Right atrium auricular region (tissue), 2 donors: Measurements from ENCODE around the gene FEV. TPM values are rescaled to one million over a fixed set of nuclear protein-coding genes. Genes with fewer than 3 reads are reported as not detected.

Experiments used
- DNase-seq: peaks from one replicate; pipeline ENCODE4 v3.0.0-alpha.2; 2019; ENCODE audit warnings: low spot score
- H3K27ac ChIP-seq, 2 donors: fragments of 200-600 bp; sonication (generic); 1 replicate in 1 of 2; 2 replicates in 1 of 2; pipeline ENCODE4 v1.5.1; 2016 to 2019
- H3K27me3 ChIP-seq, 2 donors: fragments of 200-600 bp; sonication (generic); one replicate each; pipeline versions ENCODE4 v1.5.1 to v1.6.0; 2017 to 2019
- H3K36me3 ChIP-seq: fragments of 200-600 bp; sonication (generic); one replicate; pipeline ENCODE4 v1.5.1; 2016
- H3K4me1 ChIP-seq, 2 donors: fragments of 200-600 bp; sonication (generic); one replicate each; pipeline versions ENCODE4 v1.5.1 to v1.6.0; 2017 to 2019
- H3K4me3 ChIP-seq, 2 donors: fragments of 200-600 bp; sonication (generic); 1 replicate in 1 of 2; 2 replicates in 1 of 2; pipeline ENCODE4 v1.5.1; 2017 to 2019; ENCODE audit warnings: mild to moderate bottlenecking in 1 of 2, moderate library complexity in 1 of 2
- H3K9me3 ChIP-seq, 2 donors: fragments of 200-600 bp; sonication (generic); one replicate each; pipeline ENCODE4 v1.5.1; 2019
- CTCF ChIP-seq, 2 donors: fragments of 200-600 bp; sonication (generic); IDR thresholded peaks; one replicate each; pipeline ENCODE4 v1.5.1; 2019; ENCODE audit warnings: antibody characterized with exemption in 2 of 2
- total RNA-seq, 2 donors: library from RNA; depleted of rRNA; stranded (reverse); fragments of >200 nt; gene quantifications; one replicate each; pipeline ENCODE4 v1.1.0, GENCODE V29; 2016

Gene FEV
- total RNA-seq, 2 donors from 2014 or later, result not detected

DNA sequence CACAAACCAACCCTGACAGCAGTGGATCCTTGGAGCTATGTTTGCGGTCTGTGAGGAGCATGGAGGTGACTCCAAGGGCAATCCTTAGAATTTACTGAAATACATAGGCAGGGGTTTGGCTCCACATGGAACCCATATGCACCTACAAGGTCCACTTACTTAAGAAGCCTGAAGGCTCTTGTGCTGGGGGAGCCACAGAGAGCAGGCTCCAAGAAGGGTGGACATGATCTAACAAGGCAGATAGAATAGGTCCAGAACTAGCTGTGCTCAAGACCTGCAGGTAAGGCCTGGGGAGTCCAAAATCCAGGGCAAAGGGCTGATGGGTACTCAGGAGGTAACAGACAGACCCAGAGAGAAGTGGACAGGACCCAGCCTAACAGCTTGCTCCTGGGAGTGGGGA is 26.7 kb downstream of the FEV start:
- no peak overlapping the region for H3K27ac ChIP-seq
- peaks cover 0 to 18% of the 10 kb centered on the region in 2 donors for H3K4me1 ChIP-seq
- DNase-seq, result no peak
- H3K4me3 ChIP-seq, result no peak overlapping the region
- H3K9me3 ChIP-seq, result no peaks in the 10 kb centered on the region
- H3K36me3 ChIP-seq, result no peaks in the 10 kb centered on the region
- peaks cover 20 to 40% of the 10 kb centered on the region in 2 donors for H3K27me3 ChIP-seq
- no peak for TF ChIP-seq CTCF (IDR thresholded peaks at IDR 0.05)

DNA sequence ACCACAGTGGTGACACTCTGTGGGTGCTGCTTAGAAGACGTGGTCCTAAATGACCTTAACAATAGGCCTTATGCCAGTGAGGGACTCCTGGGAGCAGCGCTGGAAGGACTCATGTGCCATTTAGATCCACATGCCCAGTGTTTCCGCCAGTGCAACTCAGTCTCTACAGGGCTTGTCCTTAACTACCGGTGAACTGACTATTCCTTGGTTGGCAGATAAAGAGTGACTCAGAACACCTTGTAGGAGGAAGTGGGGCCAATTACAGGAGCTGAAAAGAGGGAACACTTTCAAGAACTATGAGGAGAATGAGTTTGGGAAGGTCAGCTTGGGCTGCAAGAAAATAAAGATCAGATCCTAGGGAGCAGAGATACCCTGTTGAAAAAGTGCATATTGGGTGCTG is 27.3 kb downstream of the FEV start:
- no peak for DNase-seq
- no peaks in the 10 kb centered on the region for H3K9me3 ChIP-seq

DNA sequence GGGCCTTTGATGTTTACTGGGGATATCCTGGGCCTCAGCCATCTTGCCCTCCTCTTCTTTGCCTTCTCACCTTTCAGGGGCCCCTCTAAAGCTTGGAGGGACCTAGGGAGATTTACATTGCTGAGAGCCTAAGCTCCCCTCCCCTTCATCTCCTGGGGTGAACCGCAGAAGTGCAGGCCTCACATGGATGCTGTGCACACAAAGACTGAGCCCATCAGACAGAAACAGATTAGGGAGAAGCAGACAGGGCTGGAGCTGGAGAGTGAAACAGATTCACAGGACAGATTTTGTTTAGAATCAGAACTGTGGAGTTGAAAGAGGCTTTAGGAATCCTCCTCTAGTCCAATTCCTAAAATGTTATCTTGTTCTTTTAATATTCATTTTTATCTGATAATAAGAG is 28.9 kb downstream of the FEV start:
- no peak for TF ChIP-seq CTCF (IDR thresholded peaks at IDR 0.05)
- H3K4me3 ChIP-seq, result no peak overlapping the region
- peaks cover 8 to 17% of the 10 kb centered on the region in 2 donors for H3K27me3 ChIP-seq

More for the DNA sequence above, 27.3 kb downstream of the FEV start:
- no peak overlapping the region for H3K4me3 ChIP-seq
- TF ChIP-seq CTCF (IDR thresholded peaks at IDR 0.05), result no peak
- no peak overlapping the region for H3K27ac ChIP-seq
- peaks cover 0 to 12% of the 10 kb centered on the region in 2 donors for H3K4me1 ChIP-seq
- no peaks in the 10 kb centered on the region for H3K36me3 ChIP-seq
- H3K27me3 ChIP-seq, result peaks cover 17 to 34% of the 10 kb centered on the region in 2 donors

GRCh38 chr2:218954541-218955300 is 30.3 kb downstream of the FEV start:
- Histone ChIP-seq H3K4me3 (no peak overlapping the region), H3K27ac (no peak overlapping the region), H3K36me3 (no peaks in the 10 kb centered on the region), H3K4me1 (peaks cover 0 to 2% of the 10 kb centered on the region in 2 donors), H3K9me3 (no peaks in the 10 kb centered on the region), H3K27me3 (peaks cover 0 to 4% of the 10 kb centered on the region in 2 donors)
- TF ChIP-seq CTCF (IDR thresholded peaks at IDR 0.05), result no peak
- DNase-seq, result no peak

More for the DNA sequence above, 28.9 kb downstream of the FEV start:
- Histone ChIP-seq H3K9me3 (no peaks in the 10 kb centered on the region), H3K36me3 (no peaks in the 10 kb centered on the region), H3K4me1 (peaks cover 0 to 10% of the 10 kb centered on the region in 2 donors), H3K27ac (no peak overlapping the region)
- DNase-seq, result no peak

GRCh38 chr2:218953366-218953954 is 31.5 kb downstream of the FEV start:
- no peaks in the 10 kb centered on the region for H3K9me3 ChIP-seq
- TF ChIP-seq CTCF (IDR thresholded peaks at IDR 0.05), result no peak
- no peak overlapping the region for H3K4me3 ChIP-seq
- no peaks in the 10 kb centered on the region for H3K27me3 ChIP-seq
- no peak overlapping the region for H3K27ac ChIP-seq
- H3K4me1 ChIP-seq, result no peaks in the 10 kb centered on the region
- H3K36me3 ChIP-seq, result no peaks in the 10 kb centered on the region
- no peak for DNase-seq
